GM12872 (cell line): Measurements from ENCODE around the gene GABARAPL2.

Source experiments
- CTCF ChIP-seq: IDR thresholded peaks from 3 replicates; pipeline ENCODE4 v1.5.1; 2011; ENCODE audit warnings: low read depth, mild to moderate bottlenecking, low read length, moderate library complexity; ENCODE audit not compliant: insufficient read depth

The GABARAPL2 gene

GRCh38 chr16:75575958-75576357, 9.8 kb downstream of the GABARAPL2 start:
- TF ChIP-seq CTCF = no peak

GRCh38 chr16:75576384-75576811, 10.2 kb downstream of the GABARAPL2 start:
- TF ChIP-seq CTCF = no peak

- no peak for TF ChIP-seq CTCF
These were observed 12.0 kb downstream of the GABARAPL2 start for GRCh38 chr16:75578212-75578611.

- no peak for TF ChIP-seq CTCF
These were observed 12.5 kb downstream of the GABARAPL2 start for GRCh38 chr16:75578725-75579124.

- no peak for TF ChIP-seq CTCF
These were observed 13.2 kb downstream of the GABARAPL2 start for GRCh38 chr16:75579281-75579834.

GRCh38 chr16:75584108-75584507, 17.9 kb downstream of the GABARAPL2 start:
- TF ChIP-seq CTCF = no peak

- TF ChIP-seq CTCF = no peak
These were observed 22.5 kb downstream of the GABARAPL2 start for GRCh38 chr16:75588716-75589115.

GRCh38 chr16:75589306-75589705, 23.1 kb downstream of the GABARAPL2 start:
- TF ChIP-seq CTCF = no peak
